Astrocyte (in vitro differentiated cells and primary cell): ENCODE measurements around the gene PCK2. TPM values are rescaled to one million over a fixed set of nuclear protein-coding genes. Genes with fewer than 3 reads are reported as not detected.
A peak's percentile ranks its signal among the peaks of the same experiment; 100 is the strongest.

ENCODE experiments used
- DNase-seq: peaks from one replicate; pipeline ENCODE4 v3.0.0-alpha.2; 2010; ENCODE audit warnings: low read depth
- FAIRE-seq: peaks from 2 replicates; lab custom pipeline; 2011; peaks lifted over from hg19 to GRCh38; lab: Jason Lieb, UNC
- H2AFZ ChIP-seq: 2 replicates; pipeline ENCODE4 v1.6.0; 2012; ENCODE audit warnings: low read depth, low read length, inconsistent platforms
- H3K27ac ChIP-seq: 2 replicates; pipeline ENCODE4 v1.5.1; 2011; ENCODE audit warnings: low read depth, low read length, inconsistent platforms
- H3K27me3 ChIP-seq: 2 replicates; pipeline ENCODE4 v1.6.0; 2011; ENCODE audit warnings: low read length, inconsistent platforms; ENCODE audit not compliant: insufficient read depth
- H3K36me3 ChIP-seq: 2 replicates; pipeline ENCODE4 v1.5.1; 2011; ENCODE audit warnings: low read length, inconsistent platforms; ENCODE audit not compliant: insufficient read depth
- H3K4me1 ChIP-seq: 2 replicates; pipeline ENCODE4 v1.5.1; 2011; ENCODE audit warnings: low read length, inconsistent platforms; ENCODE audit not compliant: insufficient read depth
- H3K4me2 ChIP-seq: 2 replicates; pipeline ENCODE4 v1.6.0; 2012; ENCODE audit warnings: low read length, inconsistent platforms
- H3K4me3 ChIP-seq: 2 replicates; pipeline ENCODE4 v1.5.1; 2011; ENCODE audit warnings: low read depth, mild to moderate bottlenecking, low read length, inconsistent platforms; ENCODE audit not compliant: insufficient read depth
- H3K79me2 ChIP-seq: 2 replicates; pipeline ENCODE4 v1.6.0; 2012; ENCODE audit warnings: mild to moderate bottlenecking, low read length, inconsistent platforms; ENCODE audit not compliant: insufficient read depth
- H3K9ac ChIP-seq: 2 replicates; pipeline ENCODE4 v1.6.0; 2012; ENCODE audit warnings: mild to moderate bottlenecking, low read length, inconsistent platforms
- H3K9me3 ChIP-seq: 2 replicates; pipeline ENCODE4 v1.5.1; 2012; ENCODE audit warnings: low read depth, mild to moderate bottlenecking, low read length, inconsistent platforms; ENCODE audit not compliant: insufficient read depth
- H4K20me1 ChIP-seq: 2 replicates; pipeline ENCODE4 v1.6.0; 2012; ENCODE audit warnings: low read length, inconsistent platforms; ENCODE audit not compliant: insufficient read depth
- H3K27ac Mint-ChIP-seq: one replicate; pipeline ENCODE4 v1.8.0; 2021; ENCODE audit warnings: mild to moderate bottlenecking, mixed read lengths; ENCODE audit not compliant: unreplicated experiment
- H3K27me3 Mint-ChIP-seq: one replicate; pipeline ENCODE4 v1.8.0; 2021; ENCODE audit warnings: low read depth, mixed read lengths; ENCODE audit not compliant: unreplicated experiment
- H3K36me3 Mint-ChIP-seq: one replicate; pipeline ENCODE4 v1.8.0; 2021; ENCODE audit warnings: low read depth, mixed read lengths; ENCODE audit not compliant: unreplicated experiment
- H3K4me1 Mint-ChIP-seq: one replicate; pipeline ENCODE4 v1.8.0; 2021; ENCODE audit warnings: low read depth, mixed read lengths; ENCODE audit not compliant: unreplicated experiment
- H3K4me3 Mint-ChIP-seq: one replicate; pipeline ENCODE4 v1.8.0; 2021; ENCODE audit warnings: mild to moderate bottlenecking, moderate library complexity, mixed read lengths; ENCODE audit not compliant: unreplicated experiment
- H3K9me3 Mint-ChIP-seq: one replicate; pipeline ENCODE4 v1.8.0; 2021; ENCODE audit warnings: mild to moderate bottlenecking, mixed read lengths; ENCODE audit not compliant: unreplicated experiment
- EZH2 ChIP-seq: IDR thresholded peaks from 2 replicates; pipeline ENCODE4 v1.6.1; 2012; ENCODE audit warnings: mild to moderate bottlenecking, low read length, inconsistent platforms; ENCODE audit not compliant: insufficient read depth
- total RNA-seq: library from RNA; stranded (reverse); gene quantifications from 2 replicates; pipeline ENCODE4 v1.2.1, GENCODE V29; 2021
- TF ChIP-seq, protein P1 (sequence below): IDR thresholded peaks from 2 replicates; pipeline ENCODE4 v1.5.1; 2011; ENCODE audit warnings: low read depth, mild to moderate bottlenecking, inconsistent platforms, low read length, moderate library complexity; ENCODE audit not compliant: insufficient read depth

PCK2 gene
- total RNA-seq, 1 donor from 2014 or later: 73.8 TPM

- no peak overlapping the region for H3K27ac Mint-ChIP-seq
- no peak for DNase-seq
- peaks cover 3% of the 10 kb centered on the region for H3K4me1 Mint-ChIP-seq
- Histone ChIP-seq H4K20me1 (no peaks in the 10 kb centered on the region), H3K27ac (no peak overlapping the region), H3K27me3 (no peaks in the 10 kb centered on the region), H3K36me3 (no peaks in the 10 kb centered on the region), H2AFZ (no peak overlapping the region), H3K9ac (no peak overlapping the region), H3K9me3 (no peaks in the 10 kb centered on the region), H3K79me2 (no peaks in the 10 kb centered on the region), H3K4me3 (no peak overlapping the region), H3K4me2 (no peak overlapping the region), H3K4me1 (no peaks in the 10 kb centered on the region)
- peaks cover 27% of the 10 kb centered on the region for H3K36me3 Mint-ChIP-seq
- no peak for FAIRE-seq
- no peaks in the 10 kb centered on the region for H3K27me3 Mint-ChIP-seq
- H3K9me3 Mint-ChIP-seq: no peaks in the 10 kb centered on the region
- H3K4me3 Mint-ChIP-seq: no peak overlapping the region
- TF ChIP-seq EZH2: no peak
- TF ChIP-seq, protein P1, sequence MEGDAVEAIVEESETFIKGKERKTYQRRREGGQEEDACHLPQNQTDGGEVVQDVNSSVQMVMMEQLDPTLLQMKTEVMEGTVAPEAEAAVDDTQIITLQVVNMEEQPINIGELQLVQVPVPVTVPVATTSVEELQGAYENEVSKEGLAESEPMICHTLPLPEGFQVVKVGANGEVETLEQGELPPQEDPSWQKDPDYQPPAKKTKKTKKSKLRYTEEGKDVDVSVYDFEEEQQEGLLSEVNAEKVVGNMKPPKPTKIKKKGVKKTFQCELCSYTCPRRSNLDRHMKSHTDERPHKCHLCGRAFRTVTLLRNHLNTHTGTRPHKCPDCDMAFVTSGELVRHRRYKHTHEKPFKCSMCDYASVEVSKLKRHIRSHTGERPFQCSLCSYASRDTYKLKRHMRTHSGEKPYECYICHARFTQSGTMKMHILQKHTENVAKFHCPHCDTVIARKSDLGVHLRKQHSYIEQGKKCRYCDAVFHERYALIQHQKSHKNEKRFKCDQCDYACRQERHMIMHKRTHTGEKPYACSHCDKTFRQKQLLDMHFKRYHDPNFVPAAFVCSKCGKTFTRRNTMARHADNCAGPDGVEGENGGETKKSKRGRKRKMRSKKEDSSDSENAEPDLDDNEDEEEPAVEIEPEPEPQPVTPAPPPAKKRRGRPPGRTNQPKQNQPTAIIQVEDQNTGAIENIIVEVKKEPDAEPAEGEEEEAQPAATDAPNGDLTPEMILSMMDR: no peak
Measured at GRCh38 chr14:24106672-24107271, 12.7 kb downstream of the PCK2 start.

GRCh38 chr14:24108336-24108874, 14.3 kb downstream of the PCK2 start:
- Histone ChIP-seq H3K36me3 (no peaks in the 10 kb centered on the region), H4K20me1 (no peaks in the 10 kb centered on the region), H3K9me3 (no peaks in the 10 kb centered on the region), H3K4me3 (no peak overlapping the region), H3K27me3 (no peaks in the 10 kb centered on the region), H3K9ac (no peak overlapping the region), H3K27ac (no peak overlapping the region), H3K4me1 (peaks cover 2% of the 10 kb centered on the region), H3K4me2 (no peak overlapping the region), H2AFZ (peak overlapping the region; percentile 7), H3K79me2 (no peaks in the 10 kb centered on the region)
- H3K27ac Mint-ChIP-seq: peak overlapping the region; percentile 0
- H3K4me1 Mint-ChIP-seq: peaks cover 3% of the 10 kb centered on the region
- H3K4me3 Mint-ChIP-seq: no peak overlapping the region
- no peaks in the 10 kb centered on the region for H3K27me3 Mint-ChIP-seq
- TF ChIP-seq, protein P1: no peak
- TF ChIP-seq EZH2: no peak
- H3K36me3 Mint-ChIP-seq: peaks cover 16% of the 10 kb centered on the region
- FAIRE-seq: peak; percentile 39
- no peak for DNase-seq
- H3K9me3 Mint-ChIP-seq: no peaks in the 10 kb centered on the region

- Histone ChIP-seq H3K27me3 (no peaks in the 10 kb centered on the region), H3K4me1 (peaks cover 5% of the 10 kb centered on the region), H3K4me3 (no peak overlapping the region), H2AFZ (no peak overlapping the region), H4K20me1 (no peaks in the 10 kb centered on the region), H3K79me2 (no peaks in the 10 kb centered on the region), H3K4me2 (no peak overlapping the region), H3K27ac (no peak overlapping the region), H3K36me3 (no peaks in the 10 kb centered on the region), H3K9me3 (no peaks in the 10 kb centered on the region), H3K9ac (no peak overlapping the region)
- Mint-ChIP-seq H3K27me3 (no peaks in the 10 kb centered on the region), H3K36me3 (peaks cover 2% of the 10 kb centered on the region), H3K9me3 (no peaks in the 10 kb centered on the region), H3K4me1 (peaks cover 3% of the 10 kb centered on the region), H3K4me3 (no peak overlapping the region), H3K27ac (no peak overlapping the region)
- no peak for TF ChIP-seq EZH2
- DNase-seq: no peak
- no peak for FAIRE-seq
Measured at GRCh38 chr14:24110060-24110459, 15.9 kb downstream of the PCK2 start.
